NOMO-1 treated with dmso at 0.1 percent for 144 hours (cell line): ENCODE measurements around the gene DUSP15.
"Not testable (repeated sequence)": the region's sequence is repeated elsewhere in the genome, so short reads cannot be mapped to it uniquely, and the experiment has no call there.

Experiments
- DNase-seq: peaks from one replicate; lab custom pipeline; 2025; ENCODE audit not compliant: unreplicated experiment; lab: John Stamatoyannopoulos, UW

The DUSP15 gene

GRCh38 chr20:31823360-31824124 is 46.8 kb downstream of the DUSP15 start:
- DNase-seq = no peak

- no peak for DNase-seq
Measured at GRCh38 chr20:31822421-31823330, 47.7 kb downstream of the DUSP15 start.

- DNase-seq = no peak
Measured at GRCh38 chr20:31821427-31821826, 48.9 kb downstream of the DUSP15 start.

GRCh38 chr20:31820228-31820627 is 50.1 kb downstream of the DUSP15 start:
- no peak for DNase-seq

GRCh38 chr20:31819083-31819784 is 51.1 kb downstream of the DUSP15 start, which contains the start of gene MYLK2:
Gene MYLK2 (plus strand): TSS chr20:31819356. CDS start chr20:31819581, 225 bp downstream.
- DNase-seq = no peak

- DNase-seq = no peak
Measured at GRCh38 chr20:31818376-31818908, 51.9 kb downstream of the DUSP15 start.

GRCh38 chr20:31817461-31817860 is 52.9 kb downstream of the DUSP15 start:
- DNase-seq = no peak

- no peak for DNase-seq
Measured at GRCh38 chr20:31816221-31816620, 54.1 kb downstream of the DUSP15 start.

- no peak for DNase-seq
Measured at GRCh38 chr20:31815408-31816188, 54.7 kb downstream of the DUSP15 start.

GRCh38 chr20:31814142-31814541 is 56.2 kb downstream of the DUSP15 start:
- DNase-seq = not testable (repeated sequence)

GRCh38 chr20:31813611-31814010 is 56.7 kb downstream of the DUSP15 start:
- DNase-seq = no peak

- no peak for DNase-seq
Measured at GRCh38 chr20:31811796-31812728, 58.3 kb downstream of the DUSP15 start.

- no peak for DNase-seq
Measured at GRCh38 chr20:31811198-31811597, 59.1 kb downstream of the DUSP15 start.
